Head of caudate nucleus (tissue), 42 donors: Measurements from ENCODE around the gene DIS3.
"Not testable (repeated sequence)": the region's sequence is repeated elsewhere in the genome, so short reads cannot be mapped to it uniquely, and the experiment has no call there.

Experiments used
- DNase-seq, 42 donors: peaks; one replicate each; pipeline versions ENCODE4 v3.0.0 to v3.0.0-alpha.2; 2020 to 2021; ENCODE audit warnings: mixed read lengths in 7 of 42
- intact Hi-C: fragments of 100-400 bp; cut with DNase I; formaldehyde crosslinking; loops from one replicate; pipeline ENCODE4 v1.15.0; 2022

Gene DIS3

GRCh38 chr13:72754111-72754510, 27.6 kb downstream of the DIS3 start:
- intact Hi-C loops, result no loop called here
- no peak for DNase-seq

GRCh38 chr13:72751220-72751619, 30.5 kb downstream of the DIS3 start:
- DNase-seq, result no peak
- intact Hi-C loops, result no loop called here

DNA sequence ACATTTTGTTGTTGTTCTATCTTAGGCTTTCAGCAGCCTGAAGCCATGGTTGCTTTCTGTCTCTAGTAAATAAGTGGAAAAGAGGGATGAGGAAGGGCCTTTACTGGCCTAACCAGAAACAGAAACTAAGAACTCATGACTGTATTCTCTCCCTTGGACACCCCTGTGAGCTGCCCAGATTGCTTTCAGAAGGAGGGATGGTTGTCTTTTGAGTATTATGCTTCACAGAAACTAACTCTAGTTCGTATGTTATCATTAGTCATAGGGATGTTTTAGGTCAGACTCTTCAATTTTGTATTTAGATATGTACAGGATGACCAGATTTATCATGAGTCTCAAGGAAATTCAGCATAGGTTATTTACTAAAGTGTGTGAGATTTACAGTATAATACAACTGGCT, 36.4 kb downstream of the DIS3 start:
- DNase-seq, result no peak

DNA sequence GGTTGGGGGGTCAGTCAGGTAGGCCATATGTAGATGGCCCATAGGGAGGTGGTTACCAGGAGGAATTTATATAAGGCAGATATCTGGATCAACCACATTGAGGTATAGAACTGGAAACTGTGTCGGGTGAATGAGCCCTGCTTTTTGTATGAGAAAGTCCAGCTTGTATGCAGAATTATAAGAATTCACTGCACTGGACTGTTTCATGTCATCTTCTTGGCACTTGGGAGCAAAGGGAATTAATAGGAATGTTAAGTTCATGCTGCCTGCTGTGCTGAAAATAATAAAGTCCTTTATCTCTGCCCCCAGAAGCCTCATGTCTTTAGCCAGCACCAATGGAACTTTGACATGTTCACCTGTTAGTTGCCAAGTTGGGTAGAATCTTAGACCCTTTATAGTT, 41.7 kb downstream of the DIS3 start:
- intact Hi-C loops, result no loop called here
- no peak for DNase-seq

More for the DNA sequence above, 36.4 kb downstream of the DIS3 start:
- intact Hi-C loops, result no loop called here

DNA sequence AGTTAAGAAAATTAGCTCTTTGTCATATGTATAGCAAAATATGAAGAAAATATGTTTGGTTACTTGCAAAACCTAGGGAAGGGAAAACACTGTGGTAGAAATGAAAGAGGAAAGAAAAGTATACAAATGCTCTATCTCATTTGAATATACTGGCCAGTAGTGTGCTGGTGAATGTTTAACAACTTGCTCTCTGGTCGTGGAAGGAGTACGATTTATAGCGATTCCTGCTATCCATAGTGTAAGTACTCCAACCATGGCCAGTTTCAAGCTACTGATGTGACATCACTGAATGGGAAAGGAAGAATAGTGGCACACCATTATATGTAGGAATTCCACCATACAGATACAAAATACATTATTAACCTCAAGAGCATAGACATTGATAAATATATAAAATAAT, 44.7 kb downstream of the DIS3 start:
- no peak for DNase-seq

DNA sequence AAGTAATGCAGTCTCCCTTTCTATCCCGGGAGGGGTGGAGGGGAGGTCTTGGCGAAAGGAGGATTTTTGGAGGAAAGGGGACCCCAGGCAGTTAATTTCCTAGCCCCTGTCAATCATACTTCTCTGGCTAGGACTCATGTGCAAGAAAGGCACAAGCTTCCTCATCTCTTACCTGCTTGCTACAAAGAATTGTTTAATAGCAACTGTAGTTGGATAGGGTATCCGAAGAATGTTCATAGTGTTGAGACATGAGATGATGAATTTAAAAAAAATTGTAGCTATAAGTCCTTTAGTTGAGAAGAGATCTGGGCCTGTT, 53.5 kb downstream of the DIS3 start:
- intact Hi-C loops, result no loop called here
- DNase-seq, result no peak

More for the DNA sequence above, 44.7 kb downstream of the DIS3 start:
- intact Hi-C loops, result no loop called here

GRCh38 chr13:72727417-72728289, 54.0 kb downstream of the DIS3 start, which contains the start of the genes BORA and MZT1:
BORA (plus strand) TSS chr13:72727923; CDS start chr13:72728941, 1,018 bp downstream.
MZT1 (minus strand) TSS chr13:72727629; CDS start chr13:72727602, 27 bp downstream.
- intact Hi-C loops, result no loop called here
- peak; percentile 87 to 97 (median 94) for DNase-seq

DNA sequence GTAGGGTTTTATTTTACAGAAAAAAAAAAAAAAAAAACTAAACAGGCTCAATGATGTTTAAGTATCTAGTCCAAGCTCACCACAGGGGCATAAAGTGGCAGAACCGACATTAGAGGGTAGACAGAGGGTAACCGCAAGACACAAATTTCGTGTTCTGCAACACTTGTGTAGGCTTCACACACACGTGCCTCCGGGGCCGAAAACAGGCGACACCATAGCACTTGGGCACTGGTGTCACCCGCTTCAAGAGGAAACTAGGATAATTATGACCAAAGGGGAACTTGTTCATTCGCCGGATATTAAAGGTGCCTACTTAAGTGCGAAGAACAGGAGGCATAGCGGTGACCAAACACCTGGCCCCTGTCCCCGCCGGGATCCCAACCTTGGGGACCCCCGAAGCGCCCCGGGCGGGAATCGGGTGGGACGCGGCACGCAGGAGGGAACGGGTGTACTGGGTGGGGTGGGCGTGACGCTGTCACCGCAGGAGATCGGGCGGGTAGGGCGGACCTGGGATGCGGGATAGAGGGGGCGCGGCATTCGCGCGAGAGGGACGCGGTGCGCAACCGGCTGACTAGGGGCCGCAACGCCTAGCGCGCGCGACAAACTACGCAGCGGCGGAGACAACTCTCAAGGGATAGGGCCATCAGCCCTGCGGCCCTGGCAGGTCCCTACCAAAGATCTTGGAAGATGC, 54.8 kb downstream of the DIS3 start:
- intact Hi-C loops, result no loop called here
- peak in 41 of 42 donors; percentile 7 to 75 (median 45) for DNase-seq

- DNase-seq, intact Hi-C loops: not testable (repeated sequence)
Observed at GRCh38 chr13:72726185-72726584, 55.5 kb downstream of the DIS3 start.

- DNase-seq, result no peak
- intact Hi-C loops, result no loop called here
Observed at GRCh38 chr13:72716776-72717175, 64.9 kb downstream of the DIS3 start.
